T-helper 17 cell (primary cell): ENCODE results near the gene RNF141. TPM values are rescaled to one million over a fixed set of nuclear protein-coding genes. Genes with fewer than 3 reads are reported as not detected.

Source experiments
- ATAC-seq: fragments of 150-1000 bp; cut with Tn5 transposase; 2 replicates; pipeline ENCODE4 v1.10.0; 2021; ENCODE audit warnings: mild to moderate bottlenecking, moderate library complexity
- DNase-seq, 3 donors: peaks; one replicate each; pipeline versions ENCODE4 v3.0.0 to v3.0.0-alpha.2; 2020 to 2021
- H3K9me3 ChIP-seq: one replicate; pipeline ENCODE4 v1.7.0; 2013; ENCODE audit warnings: low read length, mild to moderate bottlenecking; ENCODE audit not compliant: control insufficient read depth, poor library complexity, severe bottlenecking
- H3K27ac Mint-ChIP-seq: one replicate; pipeline ENCODE4 v1.8.0; 2022; ENCODE audit warnings: mild to moderate bottlenecking, moderate library complexity, mixed read lengths
- H3K27me3 Mint-ChIP-seq: one replicate; pipeline ENCODE4 v1.8.0; 2022; ENCODE audit warnings: mixed read lengths
- H3K36me3 Mint-ChIP-seq: one replicate; pipeline ENCODE4 v1.8.0; 2022; ENCODE audit warnings: low read depth, mixed read lengths
- H3K4me1 Mint-ChIP-seq: one replicate; pipeline ENCODE4 v1.8.0; 2022; ENCODE audit warnings: mild to moderate bottlenecking, mixed read lengths
- H3K4me3 Mint-ChIP-seq: one replicate; pipeline ENCODE4 v1.8.0; 2022; ENCODE audit warnings: mild to moderate bottlenecking, moderate library complexity, mixed read lengths
- total RNA-seq, 4 donors: library from RNA in 2 of 4; stranded (reverse) in 2 of 4; gene quantifications; one replicate each; pipeline ENCODE4 v1.2.3 and lab custom pipeline; 2022 to 2026

RNF141 gene
- total RNA-seq, 2 donors from 2014 or later: 12.8 to 13.6 TPM

DNA sequence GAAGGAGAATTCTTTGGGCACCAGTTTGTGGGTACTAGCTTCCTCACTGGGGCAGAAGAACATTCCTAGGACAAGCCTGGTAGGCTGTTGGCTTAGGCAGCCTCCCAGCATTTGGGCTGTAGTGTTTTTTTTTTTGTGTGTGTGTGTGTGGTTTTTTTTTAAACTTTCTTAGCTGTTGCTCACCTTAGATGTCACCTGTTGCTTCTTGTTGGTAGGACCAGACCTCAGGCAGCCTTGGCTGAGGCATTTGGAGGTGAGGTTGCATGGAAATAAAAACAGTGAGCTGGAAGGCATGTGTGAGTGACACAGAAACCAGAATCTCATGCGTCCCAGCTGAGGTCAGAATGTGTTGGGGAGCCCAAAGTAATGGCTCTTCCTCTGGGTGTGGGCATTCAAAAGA, 64.6 kb downstream of the RNF141 start:
- H3K4me1 Mint-ChIP-seq: peaks cover 39% of the 10 kb centered on the region
- ATAC-seq (no peak), DNase-seq (no peak)
- H3K36me3 Mint-ChIP-seq: peaks cover 3% of the 10 kb centered on the region
- H3K4me3 Mint-ChIP-seq: no peak overlapping the region
- H3K27ac Mint-ChIP-seq: no peak overlapping the region
- H3K9me3 ChIP-seq: no peaks in the 10 kb centered on the region
- no peaks in the 10 kb centered on the region for H3K27me3 Mint-ChIP-seq

DNA sequence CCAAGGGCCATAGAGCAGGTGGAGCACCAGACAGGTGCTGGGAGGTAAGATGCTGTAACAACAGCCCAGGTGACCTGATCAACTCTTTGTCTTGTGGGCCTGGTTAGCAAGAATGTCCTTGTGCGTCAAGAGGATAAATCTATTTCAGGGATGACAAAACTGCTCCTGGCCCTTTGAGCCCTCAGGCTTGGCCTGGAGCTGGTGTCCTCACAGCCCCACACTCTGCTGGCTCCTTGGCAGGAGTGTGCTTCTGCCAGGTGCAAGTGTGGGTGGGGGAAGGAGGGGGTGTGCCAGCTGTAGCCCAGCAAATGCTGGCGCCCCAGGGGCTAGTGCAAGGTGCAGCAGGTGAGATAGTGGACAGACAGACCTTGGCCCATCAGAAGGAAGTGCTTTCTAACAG, 66.4 kb downstream of the RNF141 start:
- H3K4me1 Mint-ChIP-seq: peaks cover 41% of the 10 kb centered on the region
- DNase-seq (no peak), ATAC-seq (no peak)
- H3K36me3 Mint-ChIP-seq: no peaks in the 10 kb centered on the region
- no peaks in the 10 kb centered on the region for H3K9me3 ChIP-seq
- no peak overlapping the region for H3K4me3 Mint-ChIP-seq
- peak overlapping the region; percentile 59 for H3K27ac Mint-ChIP-seq
- H3K27me3 Mint-ChIP-seq: no peaks in the 10 kb centered on the region

DNA sequence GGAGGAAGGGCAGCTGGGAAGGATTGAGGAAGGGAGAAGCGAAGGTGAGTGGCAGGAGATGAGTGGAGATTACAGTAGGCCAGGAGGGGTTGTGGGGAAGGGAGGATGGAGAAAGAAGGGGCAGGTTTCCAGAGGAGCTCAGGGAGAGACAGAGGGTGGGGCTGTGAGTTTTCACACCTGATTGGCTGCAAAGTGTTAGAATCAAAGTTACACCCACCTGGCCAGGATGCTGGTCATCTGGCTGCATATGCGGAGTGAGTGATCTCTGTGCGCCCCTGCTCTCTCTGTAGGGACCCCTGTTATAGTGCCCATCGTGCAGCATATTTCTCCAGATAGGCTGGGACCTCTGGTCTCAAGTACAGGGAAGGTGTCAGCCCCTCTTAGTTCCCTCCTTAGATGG, 67.6 kb downstream of the RNF141 start:
- H3K9me3 ChIP-seq: no peaks in the 10 kb centered on the region
- Mint-ChIP-seq H3K4me3 (no peak overlapping the region), H3K27ac (peak overlapping the region; percentile 82), H3K36me3 (no peaks in the 10 kb centered on the region), H3K4me1 (peaks cover 40% of the 10 kb centered on the region), H3K27me3 (no peaks in the 10 kb centered on the region)
- ATAC-seq: no peak
- DNase-seq: no peak

DNA sequence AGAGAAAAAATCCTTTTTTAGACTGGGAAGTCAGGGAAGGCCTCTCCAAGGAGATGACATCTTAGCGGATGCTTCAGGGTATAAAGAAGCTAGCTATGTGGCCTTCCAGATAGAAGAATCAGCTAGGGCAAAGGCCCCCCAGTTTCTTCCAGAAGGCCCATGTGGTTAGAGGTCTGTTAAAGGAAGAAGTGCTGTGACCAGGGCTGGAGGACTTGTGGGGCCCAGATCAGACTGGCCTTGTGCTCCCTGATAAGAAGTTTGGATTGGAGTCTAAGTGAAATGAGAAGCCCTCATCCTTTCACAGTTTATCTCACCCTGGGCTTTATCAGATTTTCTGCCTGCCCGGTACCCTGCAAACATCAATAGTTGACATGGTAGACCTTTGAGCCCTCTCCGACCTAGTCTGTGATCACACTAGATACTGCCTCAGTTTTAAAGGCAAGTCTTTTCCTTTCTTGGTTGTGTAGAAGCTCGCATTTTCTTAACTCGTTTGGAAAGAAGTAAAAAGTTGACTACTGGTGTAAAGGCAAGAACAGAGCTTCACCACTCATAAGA, 78.2 kb downstream of the RNF141 start:
- H3K27ac Mint-ChIP-seq: no peak overlapping the region
- H3K4me1 Mint-ChIP-seq: peaks cover 28% of the 10 kb centered on the region
- no peaks in the 10 kb centered on the region for H3K27me3 Mint-ChIP-seq
- H3K4me3 Mint-ChIP-seq: no peak overlapping the region
- DNase-seq (no peak), ATAC-seq (no peak)
- H3K9me3 ChIP-seq: no peaks in the 10 kb centered on the region
- peaks cover 19% of the 10 kb centered on the region for H3K36me3 Mint-ChIP-seq

Other genes with a start within 250 kb of the RNF141 start
- 10 to 100 TPM; 15.5 to 23.1 TPM for gene SBF2, start 247.0 kb downstream of the RNF141 start, total RNA-seq
- 1 to 10 TPM in 1 of 2 donors, under 1 TPM in 1; 0.68 to 2.0 TPM for gene ADM, start 236.1 kb downstream of the RNF141 start, total RNA-seq
- 10 to 100 TPM; 16.8 to 20.2 TPM for gene AMPD3, start 85.9 kb downstream of the RNF141 start, total RNA-seq
- gene LYVE1, start 27.5 kb upstream of the RNF141 start, total RNA-seq: not detected
- under 1 TPM; 0.17 to 0.99 TPM for gene IRAG1, start 152.6 kb upstream of the RNF141 start, total RNA-seq
- 10 to 100 TPM; 27.3 to 28.8 TPM for gene CTR9, start 210.1 kb upstream of the RNF141 start, total RNA-seq